ENCODE measurements around the gene TSPAN14.
"Not testable (repeated sequence)": the region's sequence is repeated elsewhere in the genome, so short reads cannot be mapped to it uniquely, and the experiment has no call there.

TSPAN14 gene

GRCh38 chr10:80453842-80454512 is at the start of gene TSPAN14:
TSPAN14 (plus strand) TSS chr10:80454310; CDS start chr10:80489234, 34,924 bp downstream.
- peak; percentile 49 to 53 for DNase-seq (ENCODE audit: low read depth in 1 of 2, low spot score in 1 of 2)

- DNase-seq (ENCODE audit: low read depth in 1 of 2, low spot score in 1 of 2) = no peak
Measured at GRCh38 chr10:80405035-80405434, 49.1 kb upstream of the TSPAN14 start.

- no peak for DNase-seq (ENCODE audit: low read depth in 1 of 2, low spot score in 1 of 2)
Measured at GRCh38 chr10:80405626-80406025, 48.5 kb upstream of the TSPAN14 start.

GRCh38 chr10:80406204-80406603 is 47.9 kb upstream of the TSPAN14 start:
- DNase-seq (ENCODE audit: low read depth in 1 of 2, low spot score in 1 of 2) = no peak

- peak; percentile 20 to 56 for DNase-seq (ENCODE audit: low read depth in 1 of 2, low spot score in 1 of 2)
Measured at GRCh38 chr10:80407812-80408241, 46.3 kb upstream of the TSPAN14 start.

GRCh38 chr10:80408242-80409101 is 45.6 kb upstream of the TSPAN14 start, which contains the start of gene PRXL2A:
PRXL2A (plus strand) TSS chr10:80408551; CDS start chr10:80420468, 11,917 bp downstream.
- peak; percentile 59 to 73 for DNase-seq (ENCODE audit: low read depth in 1 of 2, low spot score in 1 of 2)

- no peak for DNase-seq (ENCODE audit: low read depth in 1 of 2, low spot score in 1 of 2)
Measured at GRCh38 chr10:80409121-80409520, 45.0 kb upstream of the TSPAN14 start.

GRCh38 chr10:80410122-80410521 is 44.0 kb upstream of the TSPAN14 start:
- no peak for DNase-seq (ENCODE audit: low read depth in 1 of 2, low spot score in 1 of 2)

GRCh38 chr10:80410578-80411145 is 43.4 kb upstream of the TSPAN14 start:
- no peak for DNase-seq (ENCODE audit: low read depth in 1 of 2, low spot score in 1 of 2)

GRCh38 chr10:80411267-80411668 is 42.8 kb upstream of the TSPAN14 start:
- no peak for DNase-seq (ENCODE audit: low read depth in 1 of 2, low spot score in 1 of 2)

- no peak for DNase-seq (ENCODE audit: low read depth in 1 of 2, low spot score in 1 of 2)
Measured at GRCh38 chr10:80411681-80412220, 42.4 kb upstream of the TSPAN14 start.

- no peak for DNase-seq (ENCODE audit: low read depth in 1 of 2, low spot score in 1 of 2)
Measured at GRCh38 chr10:80412486-80412885, 41.6 kb upstream of the TSPAN14 start.

- no peak for DNase-seq (ENCODE audit: low read depth in 1 of 2, low spot score in 1 of 2)
Measured at GRCh38 chr10:80413271-80413996, 40.7 kb upstream of the TSPAN14 start.

GRCh38 chr10:80414142-80414895 is 39.8 kb upstream of the TSPAN14 start:
- DNase-seq (ENCODE audit: low read depth in 1 of 2, low spot score in 1 of 2) = no peak

GRCh38 chr10:80415734-80416478 is 38.2 kb upstream of the TSPAN14 start:
- no peak for DNase-seq (ENCODE audit: low read depth in 1 of 2, low spot score in 1 of 2)

GRCh38 chr10:80416479-80417098 is 37.5 kb upstream of the TSPAN14 start:
- DNase-seq (ENCODE audit: low read depth in 1 of 2, low spot score in 1 of 2) = no peak

- DNase-seq (ENCODE audit: low read depth in 1 of 2, low spot score in 1 of 2) = not testable (repeated sequence)
Measured at GRCh38 chr10:80417256-80417655, 36.9 kb upstream of the TSPAN14 start.

- DNase-seq (ENCODE audit: low read depth in 1 of 2, low spot score in 1 of 2) = no peak
Measured at GRCh38 chr10:80421050-80421706, 32.9 kb upstream of the TSPAN14 start.
